HepG2 (cell line): ENCODE results near the gene ELP5. TPM values are rescaled to one million over a fixed set of nuclear protein-coding genes. Genes with fewer than 3 reads are reported as not detected.
A peak's percentile ranks its signal among the peaks of the same experiment; 100 is the strongest.

Experiments used
- AGO1 ChIP-seq: fragments of 200-400 bp; formaldehyde crosslinking; IDR thresholded peaks from 2 replicates; pipeline ENCODE4 v1.6.1; 2017; ENCODE audit warnings: mild to moderate bottlenecking, low read depth, low read length, moderate library complexity; ENCODE audit not compliant: poor library complexity, severe bottlenecking
- CENPX ChIP-seq: sonication (generic); formaldehyde crosslinking; IDR thresholded peaks from 2 replicates; pipeline ENCODE4 v1.9.0; 2021; ENCODE audit warnings: mild to moderate bottlenecking, missing genetic modification reagents, moderate library complexity
- HNF1B ChIP-seq: sonication (generic); formaldehyde crosslinking; IDR thresholded peaks from 2 replicates; pipeline ENCODE4 v1.5.1; 2020; ENCODE audit warnings: mild to moderate bottlenecking, moderate library complexity, missing genetic modification reagents
- HOMEZ ChIP-seq: IDR thresholded peaks from 2 replicates; pipeline ENCODE4 v1.6.1; 2016; ENCODE audit warnings: low read depth
- HOXD1 ChIP-seq: sonication (generic); formaldehyde crosslinking; IDR thresholded peaks from 2 replicates; pipeline ENCODE4 v1.5.0; 2020; ENCODE audit warnings: missing genetic modification reagents
- MAF1 ChIP-seq: sonication (generic); formaldehyde crosslinking; IDR thresholded peaks from 2 replicates; pipeline ENCODE4 v1.5.0; 2020; ENCODE audit warnings: missing genetic modification reagents, borderline replicate concordance
- MEF2D ChIP-seq: sonication (generic); formaldehyde crosslinking; IDR thresholded peaks from 2 replicates; pipeline ENCODE4 v1.5.1; 2020; ENCODE audit warnings: mild to moderate bottlenecking, missing genetic modification reagents
- MIER3 ChIP-seq: IDR thresholded peaks from 2 replicates; pipeline ENCODE4 v1.6.1; 2016; ENCODE audit warnings: missing compliant biosample characterization, borderline replicate concordance
- NFIC ChIP-seq: IDR thresholded peaks from 2 replicates; pipeline ENCODE4 v1.6.1; 2012; ENCODE audit warnings: mild to moderate bottlenecking, low read length, inconsistent platforms
- SMARCC2 ChIP-seq: fragments of 450-650 bp; IDR thresholded peaks from 2 replicates; pipeline ENCODE4 v1.6.1; 2017; ENCODE audit warnings: antibody characterized with exemption, mild to moderate bottlenecking
- TBL1XR1 ChIP-seq: fragments of 150-350 bp; IDR thresholded peaks from 2 replicates; pipeline ENCODE4 v1.6.1; 2014; ENCODE audit warnings: borderline replicate concordance, low read length; ENCODE audit not compliant: partially characterized antibody
- ZBTB49 ChIP-seq: sonication (generic); formaldehyde crosslinking; IDR thresholded peaks from 2 replicates; pipeline ENCODE4 v1.4.0; 2020; ENCODE audit warnings: missing genetic modification reagents, borderline replicate concordance
- ZFP36L1 ChIP-seq: sonication (generic); formaldehyde crosslinking; IDR thresholded peaks from 2 replicates; pipeline ENCODE4 v1.8.0; 2022; ENCODE audit warnings: mild to moderate bottlenecking, missing genetic modification reagents, moderate library complexity
- ZNF121 ChIP-seq: sonication (generic); formaldehyde crosslinking; IDR thresholded peaks from 2 replicates; pipeline ENCODE4 v1.5.0; 2020; ENCODE audit warnings: mild to moderate bottlenecking, missing genetic modification reagents
- ZNF18 ChIP-seq: sonication (generic); formaldehyde crosslinking; IDR thresholded peaks from 2 replicates; pipeline ENCODE4 v1.8.0; 2022; ENCODE audit warnings: mild to moderate bottlenecking, missing genetic modification reagents; ENCODE audit not compliant: insufficient replicate concordance
- ZNF230 ChIP-seq: sonication (generic); formaldehyde crosslinking; IDR thresholded peaks from 2 replicates; pipeline ENCODE4 v1.4.0; 2020; ENCODE audit warnings: mild to moderate bottlenecking, missing genetic modification reagents
- ZNF256 ChIP-seq: sonication (generic); formaldehyde crosslinking; conservative IDR thresholded peaks from 2 replicates; pipeline ENCODE4 v1.4.0; 2020; ENCODE audit warnings: missing genetic modification reagents
- ZNF382 ChIP-seq: sonication (generic); formaldehyde crosslinking; IDR thresholded peaks from 2 replicates; pipeline ENCODE4 v1.5.0; 2020; ENCODE audit warnings: missing genetic modification reagents, mild to moderate bottlenecking, borderline replicate concordance
- ZNF772 ChIP-seq: sonication (generic); formaldehyde crosslinking; IDR thresholded peaks from 2 replicates; pipeline ENCODE4 v1.5.0; 2020; ENCODE audit warnings: mild to moderate bottlenecking, missing genetic modification reagents
- ZSCAN5A ChIP-seq: sonication (generic); formaldehyde crosslinking; IDR thresholded peaks from 2 replicates; pipeline ENCODE4 v1.8.0; 2022; ENCODE audit warnings: mild to moderate bottlenecking, missing genetic modification reagents, borderline replicate concordance
- polyA plus RNA-seq, 8 experiments: library from polyadenylated mRNA; depleted of rRNA in 3 of 8; stranded (reverse) in 7 of 8; unstranded in 1 of 8; fragments of >200 nt; fragmentation: Illumina TruSeq in 4 of 8; extraction: Trizol in 4 of 8; gene quantifications; 2 replicates each; pipeline versions ENCODE4 v1.2.1 to v1.2.3, GENCODE V29; 2011 to 2016; ENCODE audit warnings: low read depth in 4 of 8, missing spikeins in 1 of 8, mixed read lengths in 1 of 8; ENCODE audit not compliant: insufficient read depth in 1 of 8
- total RNA-seq, 5 experiments: library from RNA; depleted of rRNA; stranded (reverse); fragments of >200 nt; fragmentation: Illumina TruSeq; extraction: Trizol; gene quantifications; 2 replicates each; pipeline ENCODE4 v1.2.3, GENCODE V29; 2016; ENCODE audit warnings: low read depth in 1 of 5

The ELP5 gene
- total and polyA plus RNA-seq, 2 of the 13 experiments (the other 11 are each of a cell fraction or from before 2014, with no cell fraction given), result 67.6 to 69.8 TPM

GRCh38 chr17:7234083-7234951 lies 17.7 kb upstream of the ELP5 start, which contains the start of gene DVL2 (continued):
- TF ChIP-seq ZSCAN5A (CRISPR knock-in tag), result no peak; the same call in 1 of the 2 replicates
- no peak for TF ChIP-seq CENPX (CRISPR knock-in tag)
- TF ChIP-seq ZNF772 (CRISPR knock-in tag), result peak; percentile 85
- peak; percentile 57 for TF ChIP-seq MAF1
- peak; percentile 100 for TF ChIP-seq AGO1
- TF ChIP-seq HNF1B (CRISPR knock-in tag), result peak; percentile 67
- TF ChIP-seq HOXD1, result peak; percentile 83; the same call in 1 of the 2 replicates
- no peak for TF ChIP-seq ZFP36L1
- no peak for TF ChIP-seq ZNF18 (CRISPR knock-in tag)
- TF ChIP-seq ZNF382 (CRISPR knock-in tag), result no peak
- TF ChIP-seq TBL1XR1, result peak; percentile 91
- TF ChIP-seq ZNF121 (CRISPR knock-in tag), result no peak; the same call in 1 of the 2 replicates
- no peak for TF ChIP-seq SMARCC2
- TF ChIP-seq ZBTB49, result 0 out of 2 replicates have a peak, but pooled peaks have one; percentile 47
- TF ChIP-seq ZNF230, result no peak
- TF ChIP-seq ZNF256 (CRISPR knock-in tag), result 0 out of 2 replicates have a peak, but pooled peaks have one; percentile 50
- no peak for TF ChIP-seq HOMEZ (CRISPR knock-in tag)
- peak; percentile 54; the same call in 1 of the 2 replicates for TF ChIP-seq NFIC
- no peak; the same call in 1 of the 2 replicates for TF ChIP-seq MEF2D (CRISPR knock-in tag)
- TF ChIP-seq MIER3 (CRISPR knock-in tag), result peak; percentile 64; the same call in 1 of the 2 replicates
